PC-3 (cell line): ENCODE results near the gene CSTPP1.

Experiments used
- EZH2phosphoT487 ChIP-seq: fragments of 300-600 bp; sonication (generic); IDR thresholded peaks from 2 replicates; pipeline ENCODE4 v1.6.1; 2018; ENCODE audit warnings: mild to moderate bottlenecking, antibody characterized with exemption, low read length, borderline replicate concordance
- TF ChIP-seq, protein P1 (sequence below): fragments of 300-600 bp; sonication (generic); conservative IDR thresholded peaks from 2 replicates; pipeline ENCODE4 v1.5.1; 2017; ENCODE audit warnings: antibody characterized with exemption, low read depth, mild to moderate bottlenecking, low read length

DNA sequence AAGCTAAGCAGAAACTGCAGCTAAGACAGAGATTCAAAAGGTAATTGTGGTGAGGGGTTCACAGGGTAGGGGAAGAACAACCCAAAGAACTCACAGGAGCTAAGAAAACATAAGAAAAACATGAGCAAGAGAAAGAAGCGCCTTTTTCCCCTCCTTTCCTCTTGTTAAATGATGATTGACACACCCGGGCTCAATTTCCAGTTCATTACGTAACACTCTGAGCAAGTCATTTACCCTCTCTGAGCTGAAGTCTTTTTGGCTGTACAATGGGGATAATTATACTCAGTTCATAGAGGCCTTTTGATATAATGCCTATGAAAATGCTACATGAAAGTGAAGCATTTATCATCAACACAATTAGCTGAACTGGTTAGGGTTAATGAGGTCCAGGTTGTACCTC is 35.4 kb upstream of the CSTPP1 start:
- TF ChIP-seq, protein P1, sequence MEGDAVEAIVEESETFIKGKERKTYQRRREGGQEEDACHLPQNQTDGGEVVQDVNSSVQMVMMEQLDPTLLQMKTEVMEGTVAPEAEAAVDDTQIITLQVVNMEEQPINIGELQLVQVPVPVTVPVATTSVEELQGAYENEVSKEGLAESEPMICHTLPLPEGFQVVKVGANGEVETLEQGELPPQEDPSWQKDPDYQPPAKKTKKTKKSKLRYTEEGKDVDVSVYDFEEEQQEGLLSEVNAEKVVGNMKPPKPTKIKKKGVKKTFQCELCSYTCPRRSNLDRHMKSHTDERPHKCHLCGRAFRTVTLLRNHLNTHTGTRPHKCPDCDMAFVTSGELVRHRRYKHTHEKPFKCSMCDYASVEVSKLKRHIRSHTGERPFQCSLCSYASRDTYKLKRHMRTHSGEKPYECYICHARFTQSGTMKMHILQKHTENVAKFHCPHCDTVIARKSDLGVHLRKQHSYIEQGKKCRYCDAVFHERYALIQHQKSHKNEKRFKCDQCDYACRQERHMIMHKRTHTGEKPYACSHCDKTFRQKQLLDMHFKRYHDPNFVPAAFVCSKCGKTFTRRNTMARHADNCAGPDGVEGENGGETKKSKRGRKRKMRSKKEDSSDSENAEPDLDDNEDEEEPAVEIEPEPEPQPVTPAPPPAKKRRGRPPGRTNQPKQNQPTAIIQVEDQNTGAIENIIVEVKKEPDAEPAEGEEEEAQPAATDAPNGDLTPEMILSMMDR = no peak
- no peak for TF ChIP-seq EZH2phosphoT487
